Panc1 (cell line): ENCODE results near the gene CIAO3. TPM values are rescaled to one million over a fixed set of nuclear protein-coding genes. Genes with fewer than 3 reads are reported as not detected.
"Not testable (repeated sequence)": the region's sequence is repeated elsewhere in the genome, so short reads cannot be mapped to it uniquely, and the experiment has no call there.

Source experiments
- ATAC-seq: fragments of 200-7000 bp; cut with Tn5 transposase; 2 replicates; pipeline ENCODE4 v1.9.1; 2020; ENCODE audit warnings: mild to moderate bottlenecking, moderate library complexity
- BruUV-seq: library from RNA; stranded (reverse); fragments of 400-500 nt; replicated peaks from 2 replicates; lab custom pipeline; 2021; lab: Mats Ljungman, UMichigan
- CTCF ChIA-PET: fragments of 300-600 bp; sonication (Branson Sonifier 250); formaldehyde crosslinking; loops from one replicate; lab custom pipeline; 2022; ENCODE audit warnings: antibody characterized with exemption; lab: Charles Lee
- POLR2A ChIA-PET: fragments of 300-600 bp; sonication (Branson Sonifier 250); formaldehyde crosslinking; loops from one replicate; lab custom pipeline; 2022; ENCODE audit warnings: antibody characterized with exemption; lab: Charles Lee
- DNase-seq: peaks from one replicate; pipeline ENCODE4 v3.0.0-alpha.2; 2010; ENCODE audit warnings: low read depth, low spot score
- H3K27ac ChIP-seq: 2 replicates; pipeline ENCODE4 v1.5.1; 2011; ENCODE audit warnings: mild to moderate bottlenecking, low read length, inconsistent platforms
- H3K27me3 ChIP-seq: fragments of 200-500 bp; sonication (Bioruptor generic); 2 replicates; pipeline ENCODE4 v1.6.0; 2014; ENCODE audit warnings: low read length, inconsistent platforms; ENCODE audit not compliant: control insufficient read depth, insufficient read depth
- H3K36me3 ChIP-seq: fragments of 200-500 bp; sonication (Bioruptor generic); 2 replicates; pipeline ENCODE4 v1.5.1; 2014; ENCODE audit warnings: inconsistent platforms, mild to moderate bottlenecking, low read length, moderate library complexity; ENCODE audit not compliant: control insufficient read depth, insufficient read depth
- H3K4me1 ChIP-seq: 2 replicates; pipeline ENCODE4 v1.5.1; 2011; ENCODE audit warnings: inconsistent platforms, mild to moderate bottlenecking, low read length, moderate library complexity; ENCODE audit not compliant: control insufficient read depth, insufficient read depth
- H3K4me3 ChIP-seq, 2 experiments: 2 replicates each; pipeline ENCODE4 v1.5.1; 2011 to 2012; ENCODE audit warnings: low read depth in 2 of 2, low read length in 2 of 2, mild to moderate bottlenecking in 2 of 2, inconsistent platforms in 1 of 2, moderate library complexity in 1 of 2
- H3K9me3 ChIP-seq: fragments of 200-500 bp; sonication (Bioruptor generic); 2 replicates; pipeline ENCODE4 v1.5.1; 2014; ENCODE audit warnings: low read depth, mild to moderate bottlenecking, inconsistent platforms, low read length, moderate library complexity; ENCODE audit not compliant: control insufficient read depth, insufficient read depth
- CTCF ChIP-seq: fragments of 450-650 bp; IDR thresholded peaks from 2 replicates; pipeline ENCODE4 v1.5.1; 2017; ENCODE audit warnings: mild to moderate bottlenecking
- POLR2AphosphoS5 ChIP-seq: IDR thresholded peaks from 2 replicates; pipeline ENCODE4 v1.6.1; 2012; ENCODE audit warnings: mild to moderate bottlenecking, low read depth, low read length, moderate library complexity
- SIN3A ChIP-seq: IDR thresholded peaks from 2 replicates; pipeline ENCODE4 v1.6.1; 2012; ENCODE audit warnings: low read depth, mild to moderate bottlenecking, low read length, moderate library complexity, borderline replicate concordance; ENCODE audit not compliant: insufficient read depth
- TCF7L2 ChIP-seq: IDR thresholded peaks from 2 replicates; pipeline ENCODE4 v1.6.1; 2011; ENCODE audit warnings: mild to moderate bottlenecking, low read depth, low read length, inconsistent platforms
- in situ Hi-C: cut with HindIII; loops from 2 replicates; pipeline ENCODE4 v1.10.0; 2016; ENCODE audit warnings: low sequenced_read_pairs, low pct_unique_long_range_greater_than_20kb
- intact Hi-C: fragments of 100-400 bp; cut with micrococcal nuclease; formaldehyde crosslinking; loops from one replicate; pipeline ENCODE4 v1.10.0; 2022; ENCODE audit not compliant: unreplicated experiment
- total RNA-seq: library from RNA; stranded (reverse); gene quantifications from one replicate; pipeline ENCODE4 v1.2.1, GENCODE V29; 2021; ENCODE audit not compliant: unreplicated experiment
- TF ChIP-seq, protein P1 (sequence below), 2 experiments: IDR thresholded peaks; 2 replicates each; pipeline ENCODE4 v1.6.1; 2011 to 2012; ENCODE audit warnings: low read depth in 2 of 2, control low read depth in 1 of 2, low read length in 1 of 2, mild to moderate bottlenecking in 1 of 2, moderate library complexity in 1 of 2; ENCODE audit not compliant: insufficient read depth in 1 of 2

The CIAO3 gene
- total RNA-seq, 1 experiment from 2014 or later, result 34.0 TPM

- H3K4me3 ChIP-seq, ATAC-seq, intact Hi-C loops, H3K27me3 ChIP-seq, CTCF ChIA-PET, DNase-seq, H3K36me3 ChIP-seq, H3K9me3 ChIP-seq, H3K27ac ChIP-seq, in situ Hi-C loops, H3K4me1 ChIP-seq, POLR2A ChIA-PET, BruUV-seq: not testable (repeated sequence)
These were observed 13.4 kb upstream of the CIAO3 start for GRCh38 chr16:754121-754607.

DNA sequence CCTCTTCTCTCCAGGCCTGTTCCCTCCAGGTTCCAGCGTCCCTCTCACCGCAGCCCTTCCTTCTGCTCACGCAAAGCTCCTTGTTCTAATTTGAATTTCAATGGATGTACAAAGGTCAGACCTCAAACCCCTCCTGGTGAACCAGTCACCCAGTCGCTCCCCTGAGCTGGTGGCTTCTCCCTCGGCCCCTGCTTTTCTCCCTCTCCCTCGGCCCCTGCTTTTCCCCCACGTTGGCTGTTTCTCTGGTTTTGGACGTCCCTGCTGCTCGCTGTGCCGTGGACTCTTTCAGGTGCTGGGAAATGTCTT, 11.2 kb upstream of the CIAO3 start:
- Histone ChIP-seq H3K27ac (no peak overlapping the region), H3K4me3 (no peak overlapping the region), H3K36me3 (no peaks in the 10 kb centered on the region), H3K27me3 (no peaks in the 10 kb centered on the region), H3K9me3 (no peaks in the 10 kb centered on the region), H3K4me1 (no peaks in the 10 kb centered on the region)
- no peak for ATAC-seq
- ChIA-PET CTCF (interaction anchor here (0.6 kb wide), 1 partner anchor 10 kb away, joined by 5 read pairs; no protein-coding TSS in a partner anchor), POLR2A (no interaction called here)
- TF ChIP-seq, protein P1, sequence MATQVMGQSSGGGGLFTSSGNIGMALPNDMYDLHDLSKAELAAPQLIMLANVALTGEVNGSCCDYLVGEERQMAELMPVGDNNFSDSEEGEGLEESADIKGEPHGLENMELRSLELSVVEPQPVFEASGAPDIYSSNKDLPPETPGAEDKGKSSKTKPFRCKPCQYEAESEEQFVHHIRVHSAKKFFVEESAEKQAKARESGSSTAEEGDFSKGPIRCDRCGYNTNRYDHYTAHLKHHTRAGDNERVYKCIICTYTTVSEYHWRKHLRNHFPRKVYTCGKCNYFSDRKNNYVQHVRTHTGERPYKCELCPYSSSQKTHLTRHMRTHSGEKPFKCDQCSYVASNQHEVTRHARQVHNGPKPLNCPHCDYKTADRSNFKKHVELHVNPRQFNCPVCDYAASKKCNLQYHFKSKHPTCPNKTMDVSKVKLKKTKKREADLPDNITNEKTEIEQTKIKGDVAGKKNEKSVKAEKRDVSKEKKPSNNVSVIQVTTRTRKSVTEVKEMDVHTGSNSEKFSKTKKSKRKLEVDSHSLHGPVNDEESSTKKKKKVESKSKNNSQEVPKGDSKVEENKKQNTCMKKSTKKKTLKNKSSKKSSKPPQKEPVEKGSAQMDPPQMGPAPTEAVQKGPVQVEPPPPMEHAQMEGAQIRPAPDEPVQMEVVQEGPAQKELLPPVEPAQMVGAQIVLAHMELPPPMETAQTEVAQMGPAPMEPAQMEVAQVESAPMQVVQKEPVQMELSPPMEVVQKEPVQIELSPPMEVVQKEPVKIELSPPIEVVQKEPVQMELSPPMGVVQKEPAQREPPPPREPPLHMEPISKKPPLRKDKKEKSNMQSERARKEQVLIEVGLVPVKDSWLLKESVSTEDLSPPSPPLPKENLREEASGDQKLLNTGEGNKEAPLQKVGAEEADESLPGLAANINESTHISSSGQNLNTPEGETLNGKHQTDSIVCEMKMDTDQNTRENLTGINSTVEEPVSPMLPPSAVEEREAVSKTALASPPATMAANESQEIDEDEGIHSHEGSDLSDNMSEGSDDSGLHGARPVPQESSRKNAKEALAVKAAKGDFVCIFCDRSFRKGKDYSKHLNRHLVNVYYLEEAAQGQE (IDR thresholded peaks at IDR 0.05; ENCODE audit: insufficient read depth in 1 of 2, low read depth in 2 of 2, low read length in 1 of 2), result no peak
- DNase-seq, result no peak
- intact Hi-C loops, result no loop called here
- in situ Hi-C loops, result no loop called here
- no TSS peak for BruUV-seq

DNA sequence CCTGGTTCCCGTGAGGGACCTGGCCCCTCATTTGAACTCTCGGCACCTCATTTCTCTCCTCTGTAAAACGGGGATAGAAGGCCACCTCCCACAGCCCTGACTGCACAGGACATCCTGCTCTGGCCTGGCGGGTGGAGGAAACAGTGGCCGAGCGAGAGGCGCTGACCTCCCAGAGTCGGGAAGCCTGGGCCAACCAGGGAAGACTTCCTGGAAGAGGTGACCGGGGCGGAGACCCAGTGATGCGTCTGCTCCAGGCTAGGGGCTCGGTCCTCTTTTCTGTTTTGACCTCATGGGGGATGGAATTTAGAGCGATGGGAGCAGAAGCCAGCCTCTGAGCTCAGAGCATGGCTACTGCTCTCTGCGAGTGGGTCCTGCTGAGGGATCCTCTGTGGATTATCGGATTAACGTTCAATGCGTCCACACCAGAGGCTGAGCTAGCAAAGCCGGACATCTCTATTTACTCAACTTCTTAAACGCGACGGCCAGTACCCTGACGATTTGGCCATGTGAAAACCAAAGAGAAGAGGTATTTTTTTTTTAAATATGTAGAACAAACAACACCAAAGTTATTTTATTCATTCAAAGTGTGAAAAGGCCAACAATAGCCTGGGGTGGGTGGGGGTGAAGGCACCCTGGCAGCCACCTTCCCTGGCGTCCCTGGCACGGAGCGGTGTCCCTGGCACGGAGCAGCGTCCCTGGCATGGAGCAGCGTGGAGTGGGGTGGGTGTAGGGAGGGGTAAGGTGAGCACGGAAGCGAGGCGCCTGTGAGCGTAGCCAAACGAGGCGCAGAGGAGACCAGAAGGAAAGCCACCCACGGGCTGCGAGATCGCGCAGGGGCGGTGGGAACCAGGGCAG, 10.6 kb upstream of the CIAO3 start:
- H3K4me1 ChIP-seq, result no peaks in the 10 kb centered on the region
- H3K27ac ChIP-seq, result no peak overlapping the region
- in situ Hi-C loops (no loop called here), intact Hi-C loops (no loop called here)
- BruUV-seq, result no TSS peak
- no peaks in the 10 kb centered on the region for H3K9me3 ChIP-seq
- no peaks in the 10 kb centered on the region for H3K36me3 ChIP-seq
- ATAC-seq (no peak), DNase-seq (no peak)
- ChIA-PET POLR2A (no interaction called here), CTCF (interaction anchor here (0.6 kb wide), 1 partner anchor 10 kb away, joined by 5 read pairs; no protein-coding TSS in a partner anchor)
- TF ChIP-seq TCF7L2, result no peak
- no peak for TF ChIP-seq POLR2AphosphoS5
- TF ChIP-seq SIN3A, result no peak
- TF ChIP-seq, protein P1 (IDR thresholded peaks at IDR 0.05; ENCODE audit: insufficient read depth in 1 of 2, low read depth in 2 of 2, low read length in 1 of 2), result no peak
- TF ChIP-seq CTCF, result no peak
- no peaks in the 10 kb centered on the region for H3K27me3 ChIP-seq
- H3K4me3 ChIP-seq, result no peak overlapping the region
